Small intestine (tissue), 7 donors: Measurements from ENCODE around the gene ZNF556. TPM values are rescaled to one million over a fixed set of nuclear protein-coding genes. Genes with fewer than 3 reads are reported as not detected.

Experiments
- DNase-seq, 2 donors: peaks; one replicate each; pipeline versions ENCODE4 v3.0.0 to v3.0.0-alpha.2; 2013
- FAIRE-seq: peaks from 2 replicates; lab custom pipeline; 2012; peaks lifted over from hg19 to GRCh38; lab: Jason Lieb, UNC
- H3K27ac ChIP-seq, 3 donors: one replicate each; pipeline ENCODE4 v1.5.1; 2013; ENCODE audit warnings: low read length in 2 of 3, mild to moderate bottlenecking in 2 of 3, control low read depth in 1 of 3, inconsistent platforms in 1 of 3, low read depth in 1 of 3, moderate library complexity in 1 of 3
- H3K27me3 ChIP-seq, 3 donors: one replicate each; pipeline ENCODE4 v1.6.1; 2013; ENCODE audit warnings: low read length in 3 of 3, inconsistent platforms in 1 of 3; ENCODE audit not compliant: control insufficient read depth in 3 of 3, insufficient read depth in 3 of 3
- H3K36me3 ChIP-seq, 3 donors: one replicate each; pipeline ENCODE4 v1.6.1; 2013; ENCODE audit warnings: low read length in 3 of 3, inconsistent platforms in 1 of 3, low read depth in 1 of 3, mild to moderate bottlenecking in 1 of 3, moderate library complexity in 1 of 3; ENCODE audit not compliant: control insufficient read depth in 3 of 3, insufficient read depth in 2 of 3
- H3K4me1 ChIP-seq, 3 donors: one replicate each; pipeline ENCODE4 v1.6.1; 2013; ENCODE audit warnings: low read length in 2 of 3, inconsistent platforms in 1 of 3, low read depth in 1 of 3, mild to moderate bottlenecking in 1 of 3, moderate library complexity in 1 of 3; ENCODE audit not compliant: control insufficient read depth in 3 of 3, insufficient read depth in 2 of 3
- H3K4me3 ChIP-seq, 3 donors: one replicate each; pipeline ENCODE4 v1.5.1; 2013; ENCODE audit warnings: low read length in 3 of 3, control low read depth in 1 of 3, inconsistent platforms in 1 of 3, low read depth in 1 of 3, mild to moderate bottlenecking in 1 of 3, moderate library complexity in 1 of 3
- H3K9me3 ChIP-seq, 2 donors: one replicate each; pipeline ENCODE4 v1.6.1; 2013; ENCODE audit warnings: low read depth in 1 of 2, low read length in 1 of 2; ENCODE audit not compliant: control insufficient read depth in 2 of 2, insufficient read depth in 1 of 2
- WGBS, 3 donors: extraction: QIAGEN DNeasy Blood & Tissue Kit; methylation state at CpG; one replicate each; pipeline ENCODE4 v1.1.7; 2013; 5-methylcytosine and 5-hydroxymethylcytosine counted together
- polyA plus RNA-seq, 4 donors: library from polyadenylated mRNA; stranded (reverse) in 3 of 4; unstranded in 1 of 4; fragments of 200-250 nt in 3 of 4; fragments of 120-200 nt in 1 of 4; gene quantifications; one replicate each; pipeline versions ENCODE4 v1.2.1 to v1.2.3, GENCODE V29; 2013
- donor health status: healthy with polysubstance abuse.
- donor health status: control.
- donor health status: control.
- donor health status: Bipolar disorder and iron deficiency.
- donor health status: healthy.

Gene ZNF556
- polyA plus RNA-seq, 4 donors = 0.03 to 0.22 TPM; not detected in 2

GRCh38 chr19:2847507-2847906, 19.6 kb upstream of the ZNF556 start:
- no peak overlapping the region for H3K27ac ChIP-seq
- peaks cover 6 to 23% (median 7%) of the 10 kb centered on the region in 3 donors for H3K36me3 ChIP-seq
- peaks cover 0 to 2% (median under 1%) of the 10 kb centered on the region in 3 donors for H3K4me1 ChIP-seq
- DNase-seq (no peak), FAIRE-seq (no peak)
- WGBS, 3 donors = 97% methylated on average over 3 of the region's 3 CpGs
- peaks cover 2 to 47% of the 10 kb centered on the region in 2 donors for H3K9me3 ChIP-seq
- H3K27me3 ChIP-seq = no peaks in the 10 kb centered on the region
- no peak overlapping the region for H3K4me3 ChIP-seq

GRCh38 chr19:2848616-2849015, 18.5 kb upstream of the ZNF556 start:
- WGBS, 3 donors = 82 to 85% (median 82%) methylated on average over 4 of the region's 4 CpGs
- H3K4me1 ChIP-seq = no peaks in the 10 kb centered on the region
- DNase-seq = no peak
- no peaks in the 10 kb centered on the region for H3K27me3 ChIP-seq
- no peak overlapping the region for H3K4me3 ChIP-seq
- H3K27ac ChIP-seq = no peak overlapping the region
- peaks cover 8 to 58% of the 10 kb centered on the region in 2 donors for H3K9me3 ChIP-seq
- FAIRE-seq = no peak
- peaks cover 16 to 21% (median 16%) of the 10 kb centered on the region in 3 donors for H3K36me3 ChIP-seq

GRCh38 chr19:2850256-2850925, 16.7 kb upstream of the ZNF556 start:
- DNase-seq (no peak), FAIRE-seq (no peak)
- Histone ChIP-seq H3K4me1 (no peaks in the 10 kb centered on the region), H3K4me3 (no peak overlapping the region), H3K36me3 (peaks cover 16 to 21% (median 16%) of the 10 kb centered on the region in 3 donors), H3K27ac (no peak overlapping the region), H3K27me3 (no peaks in the 10 kb centered on the region), H3K9me3 (peaks cover 8 to 72% of the 10 kb centered on the region in 2 donors)
- WGBS, 3 donors = 90 to 96% (median 95%) methylated on average over 3 of the region's 3 CpGs

- 96 to 98% (median 98%) methylated on average over 10 of the region's 10 CpGs for WGBS, 3 donors
- no peaks in the 10 kb centered on the region for H3K27me3 ChIP-seq
- no peak for FAIRE-seq
- H3K4me1 ChIP-seq = no peaks in the 10 kb centered on the region
- peaks cover 8 to 75% of the 10 kb centered on the region in 2 donors for H3K9me3 ChIP-seq
- peaks cover 12 to 16% (median 16%) of the 10 kb centered on the region in 3 donors for H3K36me3 ChIP-seq
- no peak for DNase-seq
- no peak overlapping the region for H3K4me3 ChIP-seq
- no peak overlapping the region for H3K27ac ChIP-seq
Measured at GRCh38 chr19:2852598-2852997, 14.5 kb upstream of the ZNF556 start.

- peaks cover 8 to 76% of the 10 kb centered on the region in 2 donors for H3K9me3 ChIP-seq
- DNase-seq (no peak), FAIRE-seq (no peak)
- WGBS, 3 donors = 96 to 99% (median 99%) methylated on average over 11 of the region's 11 CpGs
- no peaks in the 10 kb centered on the region for H3K4me1 ChIP-seq
- H3K4me3 ChIP-seq = no peak overlapping the region
- H3K27me3 ChIP-seq = no peaks in the 10 kb centered on the region
- H3K27ac ChIP-seq = no peak overlapping the region
- peaks cover 12 to 16% (median 16%) of the 10 kb centered on the region in 3 donors for H3K36me3 ChIP-seq
Measured at GRCh38 chr19:2853015-2853606, 14.0 kb upstream of the ZNF556 start.

- FAIRE-seq = no peak
Measured at GRCh38 chr19:2854849-2855248, 12.3 kb upstream of the ZNF556 start.

GRCh38 chr19:2856457-2857050, 10.6 kb upstream of the ZNF556 start:
- H3K9me3 ChIP-seq = peaks cover 8 to 70% of the 10 kb centered on the region in 2 donors
- H3K4me1 ChIP-seq = no peaks in the 10 kb centered on the region
- no peak overlapping the region for H3K4me3 ChIP-seq
- H3K27ac ChIP-seq = no peak overlapping the region
- DNase-seq = no peak
- H3K27me3 ChIP-seq = no peaks in the 10 kb centered on the region
- peaks cover 9 to 16% (median 11%) of the 10 kb centered on the region in 3 donors for H3K36me3 ChIP-seq
- no peak for FAIRE-seq
- WGBS, 3 donors = 81 to 87% (median 82%) methylated on average over 5 of the region's 5 CpGs

More at GRCh38 chr19:2854849-2855248, 12.3 kb upstream of the ZNF556 start:
- no peak for DNase-seq
- Histone ChIP-seq H3K27ac (no peak overlapping the region), H3K36me3 (peaks cover 16% of the 10 kb centered on the region in 3 donors), H3K4me1 (no peaks in the 10 kb centered on the region), H3K27me3 (no peaks in the 10 kb centered on the region), H3K9me3 (peaks cover 8 to 80% of the 10 kb centered on the region in 2 donors), H3K4me3 (no peak overlapping the region)
- 91 to 94% (median 91%) methylated on average over 3 of the region's 3 CpGs for WGBS, 3 donors

GRCh38 chr19:2858864-2859263, 8.3 kb upstream of the ZNF556 start:
- 78 to 84% (median 83%) methylated on average over 27 of the region's 27 CpGs for WGBS, 3 donors
- FAIRE-seq (no peak), DNase-seq (no peak)
- Histone ChIP-seq H3K4me3 (no peak overlapping the region), H3K27me3 (no peaks in the 10 kb centered on the region), H3K4me1 (no peaks in the 10 kb centered on the region), H3K27ac (no peak overlapping the region), H3K36me3 (peaks cover 0 to 3% (median 0%) of the 10 kb centered on the region in 3 donors), H3K9me3 (peaks cover 0 to 48% of the 10 kb centered on the region in 2 donors)
